Measurements from ENCODE around the gene ERGIC2. TPM values are rescaled to one million over a fixed set of nuclear protein-coding genes. Genes with fewer than 3 reads are reported as not detected.

Gene ERGIC2, protein sequence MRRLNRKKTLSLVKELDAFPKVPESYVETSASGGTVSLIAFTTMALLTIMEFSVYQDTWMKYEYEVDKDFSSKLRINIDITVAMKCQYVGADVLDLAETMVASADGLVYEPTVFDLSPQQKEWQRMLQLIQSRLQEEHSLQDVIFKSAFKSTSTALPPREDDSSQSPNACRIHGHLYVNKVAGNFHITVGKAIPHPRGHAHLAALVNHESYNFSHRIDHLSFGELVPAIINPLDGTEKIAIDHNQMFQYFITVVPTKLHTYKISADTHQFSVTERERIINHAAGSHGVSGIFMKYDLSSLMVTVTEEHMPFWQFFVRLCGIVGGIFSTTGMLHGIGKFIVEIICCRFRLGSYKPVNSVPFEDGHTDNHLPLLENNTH
- total RNA-seq, result 38.4 and 78.1 TPM in 2 replicates

DNA sequence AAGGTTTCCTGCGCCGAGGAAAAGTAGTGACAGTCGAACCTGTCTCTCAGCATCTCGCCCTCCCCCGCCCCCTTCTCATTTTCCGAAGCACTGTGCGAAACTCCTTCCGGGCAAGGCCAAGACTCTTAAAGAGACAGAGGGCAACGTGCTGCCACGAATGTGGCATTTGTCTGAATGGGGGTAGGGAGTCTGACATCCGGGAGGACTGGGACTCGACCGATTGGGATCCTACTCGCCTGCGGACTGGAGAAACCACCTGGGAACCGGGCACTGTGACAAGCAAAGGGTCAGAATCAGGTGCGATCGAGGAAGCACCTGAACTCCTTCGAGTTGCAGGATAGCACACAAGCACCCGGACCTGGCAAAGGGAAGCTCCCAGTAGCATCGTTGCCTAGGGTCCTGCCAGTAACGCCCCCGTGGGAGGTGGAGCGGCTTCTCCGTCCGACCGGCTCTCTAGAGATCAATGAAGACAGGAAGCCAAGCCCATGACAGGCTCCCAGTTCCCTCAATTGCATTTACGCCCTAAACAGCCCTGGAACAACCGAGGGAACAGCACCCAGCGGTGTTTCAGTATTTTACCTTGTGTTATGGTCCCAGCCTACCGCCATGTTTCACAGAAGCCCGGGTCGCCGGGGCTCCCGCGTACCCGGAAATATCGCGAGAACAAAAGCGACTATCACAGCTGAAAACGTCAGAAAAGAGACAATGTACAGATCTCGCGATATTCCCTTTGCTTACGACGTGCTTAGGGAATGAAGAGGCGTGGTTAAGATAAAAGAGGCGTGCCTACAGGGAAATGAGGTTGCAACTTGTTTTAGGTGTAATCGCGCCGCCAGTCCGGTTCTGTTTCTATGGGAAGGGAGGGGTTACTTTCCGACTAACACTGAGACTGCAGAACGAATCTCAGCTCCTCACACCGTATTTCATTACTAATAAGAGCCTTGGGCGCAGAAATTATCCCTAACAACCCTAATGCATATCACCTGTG is at the start of gene ERGIC2:
TSS of gene ERGIC2 (minus strand) at position 637 of the 988 bp plus-strand sequence. CDS start 9,539 bp downstream, outside the sequence.

Other genes with a start within 250 kb of the ERGIC2 start
- gene FAR2, start 231.9 kb downstream of the ERGIC2 start, total RNA-seq, result 60.5 and 71.3 TPM in 2 replicates
- under 0.01 TPM in 2 replicates for gene OVCH1, start 116.5 kb upstream of the ERGIC2 start, total RNA-seq

All from thoracic aorta endothelial cell (primary cell).